HepG2 (cell line): Measurements from ENCODE around the gene THADA. TPM values are rescaled to one million over a fixed set of nuclear protein-coding genes. Genes with fewer than 3 reads are reported as not detected.

Experiments
- ARID5B ChIP-seq: IDR thresholded peaks from 2 replicates; pipeline ENCODE4 v1.4.0; 2020; ENCODE audit warnings: mild to moderate bottlenecking, missing genetic modification reagents
- ATAD3A ChIP-seq: sonication (generic); formaldehyde crosslinking; IDR thresholded peaks from 2 replicates; pipeline ENCODE4 v1.4.0; 2020; ENCODE audit warnings: missing genetic modification reagents
- CBX5 ChIP-seq: sonication (generic); formaldehyde crosslinking; IDR thresholded peaks from 2 replicates; pipeline ENCODE4 v1.4.0; 2020; ENCODE audit warnings: missing genetic modification reagents, borderline replicate concordance
- CERS6 ChIP-seq: sonication (generic); formaldehyde crosslinking; IDR thresholded peaks from 2 replicates; pipeline ENCODE4 v1.5.0; 2020; ENCODE audit warnings: missing genetic modification reagents
- GPBP1L1 ChIP-seq: sonication (generic); formaldehyde crosslinking; IDR thresholded peaks from 2 replicates; pipeline ENCODE4 v1.5.0; 2020; ENCODE audit warnings: mild to moderate bottlenecking, missing genetic modification reagents
- GZF1 ChIP-seq: sonication (generic); formaldehyde crosslinking; IDR thresholded peaks from 2 replicates; pipeline ENCODE4 v1.5.1; 2020; ENCODE audit warnings: mild to moderate bottlenecking, missing genetic modification reagents
- HES4 ChIP-seq: sonication (generic); formaldehyde crosslinking; IDR thresholded peaks from 2 replicates; pipeline ENCODE4 v1.9.0; 2021; ENCODE audit warnings: mild to moderate bottlenecking, missing genetic modification reagents, borderline replicate concordance
- MXD4 ChIP-seq: IDR thresholded peaks from 2 replicates; pipeline ENCODE4 v1.6.1; 2016; ENCODE audit warnings: mild to moderate bottlenecking, missing biosample characterization, missing genetic modification reagents
- NCOA2 ChIP-seq: sonication (generic); formaldehyde crosslinking; IDR thresholded peaks from 2 replicates; pipeline ENCODE4 v1.8.0; 2022; ENCODE audit warnings: inconsistent platforms
- TBX3 ChIP-seq: fragments of 450-650 bp; IDR thresholded peaks from 2 replicates; pipeline ENCODE4 v1.6.1; 2017; ENCODE audit warnings: antibody characterized with exemption, mild to moderate bottlenecking, inconsistent platforms, borderline replicate concordance
- ZKSCAN1 ChIP-seq: fragments of 150-350 bp; IDR thresholded peaks from 2 replicates; pipeline ENCODE4 v1.6.1; 2014; ENCODE audit warnings: low read length
- ZMAT5 ChIP-seq: sonication (generic); formaldehyde crosslinking; IDR thresholded peaks from 2 replicates; pipeline ENCODE4 v1.5.0; 2020; ENCODE audit warnings: mild to moderate bottlenecking, low read depth, missing genetic modification reagents, borderline replicate concordance
- ZNF30 ChIP-seq: sonication (generic); formaldehyde crosslinking; IDR thresholded peaks from 2 replicates; pipeline ENCODE4 v1.5.0; 2020; ENCODE audit warnings: mild to moderate bottlenecking, missing genetic modification reagents
- ZNF605 ChIP-seq: sonication (generic); formaldehyde crosslinking; IDR thresholded peaks from 2 replicates; pipeline ENCODE4 v1.8.0; 2022; ENCODE audit warnings: mild to moderate bottlenecking, missing genetic modification reagents
- ZNF878 ChIP-seq: sonication (generic); formaldehyde crosslinking; IDR thresholded peaks from 2 replicates; pipeline ENCODE4 v1.8.1; 2023; ENCODE audit warnings: mild to moderate bottlenecking, missing genetic modification reagents, moderate library complexity
- polyA plus RNA-seq, 8 experiments: library from polyadenylated mRNA; depleted of rRNA in 3 of 8; stranded (reverse) in 7 of 8; unstranded in 1 of 8; fragments of >200 nt; fragmentation: Illumina TruSeq in 4 of 8; extraction: Trizol in 4 of 8; gene quantifications; 2 replicates each; pipeline versions ENCODE4 v1.2.1 to v1.2.3, GENCODE V29; 2011 to 2016; ENCODE audit warnings: low read depth in 4 of 8, missing spikeins in 1 of 8, mixed read lengths in 1 of 8; ENCODE audit not compliant: insufficient read depth in 1 of 8
- total RNA-seq, 5 experiments: library from RNA; depleted of rRNA; stranded (reverse); fragments of >200 nt; fragmentation: Illumina TruSeq; extraction: Trizol; gene quantifications; 2 replicates each; pipeline ENCODE4 v1.2.3, GENCODE V29; 2016; ENCODE audit warnings: low read depth in 1 of 5
- TF ChIP-seq, protein P1 (sequence below): sonication (generic); formaldehyde crosslinking; IDR thresholded peaks from 2 replicates; pipeline ENCODE4 v1.4.0; 2020; ENCODE audit warnings: mild to moderate bottlenecking, missing genetic modification reagents
- TF ChIP-seq, protein P2 (sequence below): sonication (generic); formaldehyde crosslinking; IDR thresholded peaks from 2 replicates; pipeline ENCODE4 v1.4.0; 2020; ENCODE audit warnings: missing genetic modification reagents, mild to moderate bottlenecking, borderline replicate concordance
- TF ChIP-seq, protein P3 (sequence below): sonication (generic); formaldehyde crosslinking; IDR thresholded peaks from 2 replicates; pipeline ENCODE4 v1.8.1; 2023; ENCODE audit warnings: mild to moderate bottlenecking, missing genetic modification reagents

The THADA gene
- total and polyA plus RNA-seq, 2 of the 13 experiments (the other 11 are each of a cell fraction or from before 2014, with no cell fraction given), result 12.7 to 21.7 TPM

- TF ChIP-seq ZNF30 (CRISPR knock-in tag), result no peak; the same call in 1 of the 2 replicates
- no peak for TF ChIP-seq TBX3
- peak; percentile 100 for TF ChIP-seq MXD4 (CRISPR knock-in tag)
- TF ChIP-seq ZNF605 (CRISPR knock-in tag), result peak; percentile 97
- peak; percentile 55 for TF ChIP-seq NCOA2 (CRISPR knock-in tag)
- no peak for TF ChIP-seq ZMAT5 (CRISPR knock-in tag)
- TF ChIP-seq ZKSCAN1, result no peak; the same call in 1 of the 2 replicates
- TF ChIP-seq CERS6, result no peak
- peak; percentile 93 for TF ChIP-seq HES4
- TF ChIP-seq, protein P1, sequence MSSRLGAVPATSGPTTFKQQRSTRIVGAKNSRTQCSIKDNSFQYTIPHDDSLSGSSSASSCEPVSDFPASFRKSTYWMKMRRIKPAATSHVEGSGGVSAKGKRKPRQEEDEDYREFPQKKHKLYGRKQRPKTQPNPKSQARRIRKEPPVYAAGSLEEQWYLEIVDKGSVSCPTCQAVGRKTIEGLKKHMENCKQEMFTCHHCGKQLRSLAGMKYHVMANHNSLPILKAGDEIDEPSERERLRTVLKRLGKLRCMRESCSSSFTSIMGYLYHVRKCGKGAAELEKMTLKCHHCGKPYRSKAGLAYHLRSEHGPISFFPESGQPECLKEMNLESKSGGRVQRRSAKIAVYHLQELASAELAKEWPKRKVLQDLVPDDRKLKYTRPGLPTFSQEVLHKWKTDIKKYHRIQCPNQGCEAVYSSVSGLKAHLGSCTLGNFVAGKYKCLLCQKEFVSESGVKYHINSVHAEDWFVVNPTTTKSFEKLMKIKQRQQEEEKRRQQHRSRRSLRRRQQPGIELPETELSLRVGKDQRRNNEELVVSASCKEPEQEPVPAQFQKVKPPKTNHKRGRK (CRISPR knock-in tag), result 0 out of 2 replicates have a peak, but pooled peaks have one; percentile 28
- TF ChIP-seq, protein P2, sequence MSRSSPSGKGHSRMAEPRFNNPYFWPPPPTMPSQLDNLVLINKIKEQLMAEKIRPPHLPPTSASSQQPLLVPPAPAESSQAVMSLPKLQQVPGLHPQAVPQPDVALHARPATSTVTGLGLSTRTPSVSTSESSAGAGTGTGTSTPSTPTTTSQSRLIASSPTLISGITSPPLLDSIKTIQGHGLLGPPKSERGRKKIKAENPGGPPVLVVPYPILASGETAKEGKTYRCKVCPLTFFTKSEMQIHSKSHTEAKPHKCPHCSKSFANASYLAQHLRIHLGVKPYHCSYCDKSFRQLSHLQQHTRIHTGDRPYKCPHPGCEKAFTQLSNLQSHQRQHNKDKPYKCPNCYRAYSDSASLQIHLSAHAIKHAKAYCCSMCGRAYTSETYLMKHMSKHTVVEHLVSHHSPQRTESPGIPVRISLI (CRISPR knock-in tag), result peak; percentile 70; the same call in 1 of the 2 replicates
- peak; percentile 69; the same call in 1 of the 2 replicates for TF ChIP-seq CBX5 (CRISPR knock-in tag)
- TF ChIP-seq ARID5B (CRISPR knock-in tag), result peak; percentile 79
- no peak for TF ChIP-seq GPBP1L1
- TF ChIP-seq GZF1 (CRISPR knock-in tag), result peak; percentile 15; the same call in 1 of the 2 replicates
- TF ChIP-seq, protein P3, sequence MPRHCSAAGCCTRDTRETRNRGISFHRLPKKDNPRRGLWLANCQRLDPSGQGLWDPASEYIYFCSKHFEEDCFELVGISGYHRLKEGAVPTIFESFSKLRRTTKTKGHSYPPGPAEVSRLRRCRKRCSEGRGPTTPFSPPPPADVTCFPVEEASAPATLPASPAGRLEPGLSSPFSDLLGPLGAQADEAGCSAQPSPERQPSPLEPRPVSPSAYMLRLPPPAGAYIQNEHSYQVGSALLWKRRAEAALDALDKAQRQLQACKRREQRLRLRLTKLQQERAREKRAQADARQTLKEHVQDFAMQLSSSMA (CRISPR knock-in tag), result peak; percentile 97
- TF ChIP-seq ATAD3A (CRISPR knock-in tag), result no peak
- no peak for TF ChIP-seq ZNF878
These were observed at the start of gene THADA (continued) for GRCh38 chr2:43595603-43596412.
